C4-2B (cell line): Measurements from ENCODE around the gene UNC119.

Experiments used
- ZFX ChIP-seq: fragments of 450-650 bp; IDR thresholded peaks from 2 replicates; pipeline ENCODE4 v1.6.1; 2017
- TF ChIP-seq, protein P1 (sequence below): fragments of 450-650 bp; conservative IDR thresholded peaks from 2 replicates; pipeline ENCODE4 v1.5.1; 2017; ENCODE audit warnings: mild to moderate bottlenecking

DNA sequence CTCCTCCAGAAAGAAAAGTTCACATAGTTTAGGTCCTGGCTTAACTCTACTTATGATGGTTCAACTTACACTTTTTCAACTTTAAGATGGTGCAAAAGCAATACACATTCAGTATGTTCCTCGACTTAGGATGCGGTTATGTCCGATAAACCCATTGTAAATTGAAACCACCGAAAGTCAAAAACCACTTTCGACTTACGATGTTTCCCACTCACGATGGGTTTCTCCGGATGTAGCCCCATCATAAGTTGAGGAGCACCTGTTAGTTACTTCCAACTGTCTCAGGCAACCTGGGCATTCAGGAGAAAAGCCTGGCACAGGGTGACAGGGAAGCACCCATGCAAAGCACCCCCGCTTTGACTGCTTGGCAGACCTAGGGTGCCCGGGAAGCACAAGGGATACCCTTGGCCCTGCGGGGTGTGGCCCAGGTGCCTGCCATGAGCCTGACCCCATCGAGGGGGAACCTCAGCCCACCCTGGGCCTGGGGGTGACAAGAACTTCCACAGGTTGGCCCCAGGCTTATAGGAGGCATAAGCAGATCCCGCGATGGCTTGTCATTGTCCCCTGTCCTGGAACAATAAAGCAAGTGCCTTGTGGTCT lies 14.0 kb downstream of the UNC119 start:
- TF ChIP-seq, protein P1, sequence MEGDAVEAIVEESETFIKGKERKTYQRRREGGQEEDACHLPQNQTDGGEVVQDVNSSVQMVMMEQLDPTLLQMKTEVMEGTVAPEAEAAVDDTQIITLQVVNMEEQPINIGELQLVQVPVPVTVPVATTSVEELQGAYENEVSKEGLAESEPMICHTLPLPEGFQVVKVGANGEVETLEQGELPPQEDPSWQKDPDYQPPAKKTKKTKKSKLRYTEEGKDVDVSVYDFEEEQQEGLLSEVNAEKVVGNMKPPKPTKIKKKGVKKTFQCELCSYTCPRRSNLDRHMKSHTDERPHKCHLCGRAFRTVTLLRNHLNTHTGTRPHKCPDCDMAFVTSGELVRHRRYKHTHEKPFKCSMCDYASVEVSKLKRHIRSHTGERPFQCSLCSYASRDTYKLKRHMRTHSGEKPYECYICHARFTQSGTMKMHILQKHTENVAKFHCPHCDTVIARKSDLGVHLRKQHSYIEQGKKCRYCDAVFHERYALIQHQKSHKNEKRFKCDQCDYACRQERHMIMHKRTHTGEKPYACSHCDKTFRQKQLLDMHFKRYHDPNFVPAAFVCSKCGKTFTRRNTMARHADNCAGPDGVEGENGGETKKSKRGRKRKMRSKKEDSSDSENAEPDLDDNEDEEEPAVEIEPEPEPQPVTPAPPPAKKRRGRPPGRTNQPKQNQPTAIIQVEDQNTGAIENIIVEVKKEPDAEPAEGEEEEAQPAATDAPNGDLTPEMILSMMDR = no peak
- TF ChIP-seq ZFX = no peak
